NCI-H2227 treated with DMSO at 0.1 percent for 48 hours (cell line): ENCODE results near the gene PCBP3.
A peak's percentile ranks its signal among the peaks of the same experiment; 100 is the strongest.

ENCODE experiments used
- DNase-seq: peaks from one replicate; lab custom pipeline; 2025; lab: John Stamatoyannopoulos, UW

The PCBP3 gene

GRCh38 chr21:45724994-45725843 is 81.7 kb downstream of the PCBP3 start:
- DNase-seq = no peak

DNA sequence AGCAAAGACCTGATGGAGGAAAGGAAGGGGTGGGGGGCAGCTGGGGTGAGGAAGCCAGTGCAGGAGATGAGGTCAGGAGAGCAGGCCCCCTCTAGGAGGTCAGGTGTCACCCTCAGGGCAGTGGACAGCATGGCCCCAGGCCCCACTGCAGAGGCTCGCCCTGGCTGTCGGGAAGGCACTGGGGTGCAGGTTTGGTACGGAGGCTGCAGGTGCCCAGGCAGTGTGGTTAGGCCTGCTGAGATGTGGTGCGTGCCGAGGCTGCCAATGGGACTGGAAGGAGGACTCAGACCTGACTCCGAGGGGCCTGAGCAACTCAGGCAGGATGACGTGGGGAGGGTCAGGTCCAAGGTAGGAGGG is 82.3 kb downstream of the PCBP3 start:
- no peak for DNase-seq

DNA sequence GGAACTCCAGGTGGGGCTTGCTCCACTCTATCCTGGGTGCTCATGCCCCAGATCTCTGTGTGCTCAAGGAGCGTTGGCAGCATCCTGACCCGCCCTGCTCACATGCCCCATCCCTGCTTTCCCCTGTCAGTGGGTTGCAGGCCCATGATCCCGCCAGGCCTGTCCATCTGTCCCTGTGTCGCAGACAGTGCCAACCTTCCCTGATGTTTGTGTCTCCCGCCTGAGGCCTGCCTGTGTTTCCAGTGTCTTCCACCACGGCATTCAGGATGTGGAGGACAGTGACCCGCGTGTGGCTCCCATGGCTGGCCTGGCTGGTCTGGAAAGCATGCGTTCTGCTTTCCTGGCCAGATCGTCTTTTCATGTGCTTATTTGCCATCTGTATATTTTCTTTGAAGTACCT is 82.9 kb downstream of the PCBP3 start:
- DNase-seq = no peak

DNA sequence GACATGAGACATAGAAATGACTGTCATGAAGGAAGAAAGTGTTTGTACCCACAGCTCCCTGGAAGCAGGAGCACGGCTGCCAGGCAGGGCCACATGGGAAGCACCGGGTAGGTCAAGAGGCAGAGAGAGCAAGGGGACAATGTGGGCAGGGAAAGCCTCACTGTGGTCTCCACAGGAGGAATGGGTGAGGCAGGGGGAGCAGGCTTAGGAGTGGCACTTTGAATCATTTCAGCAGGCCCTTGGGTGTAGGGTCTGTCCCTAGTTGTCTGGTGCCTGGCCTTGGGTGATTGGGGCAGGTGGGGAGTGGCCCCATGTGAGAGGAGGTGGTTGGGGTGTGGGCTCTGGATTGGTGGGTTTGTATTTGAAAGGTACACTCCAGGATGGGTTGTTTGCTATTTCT is 83.9 kb downstream of the PCBP3 start:
- DNase-seq = no peak

DNA sequence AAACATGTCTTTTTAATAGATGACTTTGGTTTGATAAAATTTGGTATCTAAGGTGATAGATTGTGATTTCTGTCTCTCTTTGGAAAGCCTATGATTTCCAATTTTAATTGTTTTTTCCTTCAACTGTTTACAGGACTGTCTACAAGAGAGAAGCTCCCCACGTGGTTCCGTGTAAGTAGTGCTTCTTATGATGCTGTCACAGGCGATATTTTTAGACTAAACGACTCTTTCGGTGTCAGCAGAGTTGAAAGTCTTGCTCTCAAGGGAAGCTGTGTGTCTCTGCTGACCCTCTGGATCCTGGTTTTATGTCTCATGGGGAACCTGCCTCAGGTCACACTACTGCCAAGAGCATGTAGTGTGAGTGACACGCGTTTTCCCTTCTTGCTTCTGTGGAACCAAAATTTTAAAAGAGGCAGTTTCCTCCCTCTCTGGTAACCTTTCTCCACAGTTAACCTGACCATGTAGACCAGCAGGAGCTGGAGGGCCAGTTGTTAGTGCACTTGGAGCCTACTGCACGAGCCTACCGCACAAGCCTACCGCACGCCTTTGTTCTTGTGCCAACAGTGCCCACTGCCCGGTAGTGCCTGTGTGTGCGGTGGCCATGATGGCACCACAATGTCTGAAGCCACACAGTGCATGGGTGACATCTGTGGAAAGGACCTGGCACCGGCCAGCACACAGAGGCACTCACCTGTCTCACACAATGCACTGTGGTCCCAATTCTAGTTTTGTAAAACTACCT is 91.9 kb downstream of the PCBP3 start:
- no peak for DNase-seq

DNA sequence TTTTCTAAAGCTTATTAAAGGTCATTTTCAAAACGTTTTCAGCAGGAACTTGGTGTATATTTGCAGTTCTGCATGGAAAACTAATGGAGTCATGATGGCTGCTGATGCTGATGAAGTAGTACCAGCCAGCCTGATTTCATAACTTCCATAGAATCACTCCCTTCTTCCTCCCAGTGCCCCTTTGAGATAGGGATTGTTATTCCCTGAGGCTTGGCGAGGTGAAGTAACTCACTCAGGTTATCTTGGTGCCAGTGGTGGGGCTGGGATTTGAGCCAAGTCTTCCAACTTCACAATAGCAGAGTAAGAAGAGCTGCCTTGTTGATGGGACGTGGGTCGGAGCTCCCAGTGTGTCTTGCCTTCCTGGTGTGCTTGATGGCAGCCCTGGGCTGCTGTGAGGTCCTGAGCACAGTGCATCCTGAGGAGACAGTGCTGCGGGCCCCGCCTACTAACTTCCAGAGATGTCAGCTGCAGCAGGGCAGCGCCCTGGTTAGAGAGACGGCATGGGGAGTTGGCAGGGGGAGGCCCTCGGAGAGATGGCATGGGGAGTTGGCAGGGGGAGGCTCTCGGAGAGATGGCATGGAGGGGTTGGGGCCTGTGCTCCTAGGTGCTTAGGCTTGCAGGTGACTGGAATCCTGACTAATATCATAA is 92.6 kb downstream of the PCBP3 start:
- DNase-seq = no peak

DNA sequence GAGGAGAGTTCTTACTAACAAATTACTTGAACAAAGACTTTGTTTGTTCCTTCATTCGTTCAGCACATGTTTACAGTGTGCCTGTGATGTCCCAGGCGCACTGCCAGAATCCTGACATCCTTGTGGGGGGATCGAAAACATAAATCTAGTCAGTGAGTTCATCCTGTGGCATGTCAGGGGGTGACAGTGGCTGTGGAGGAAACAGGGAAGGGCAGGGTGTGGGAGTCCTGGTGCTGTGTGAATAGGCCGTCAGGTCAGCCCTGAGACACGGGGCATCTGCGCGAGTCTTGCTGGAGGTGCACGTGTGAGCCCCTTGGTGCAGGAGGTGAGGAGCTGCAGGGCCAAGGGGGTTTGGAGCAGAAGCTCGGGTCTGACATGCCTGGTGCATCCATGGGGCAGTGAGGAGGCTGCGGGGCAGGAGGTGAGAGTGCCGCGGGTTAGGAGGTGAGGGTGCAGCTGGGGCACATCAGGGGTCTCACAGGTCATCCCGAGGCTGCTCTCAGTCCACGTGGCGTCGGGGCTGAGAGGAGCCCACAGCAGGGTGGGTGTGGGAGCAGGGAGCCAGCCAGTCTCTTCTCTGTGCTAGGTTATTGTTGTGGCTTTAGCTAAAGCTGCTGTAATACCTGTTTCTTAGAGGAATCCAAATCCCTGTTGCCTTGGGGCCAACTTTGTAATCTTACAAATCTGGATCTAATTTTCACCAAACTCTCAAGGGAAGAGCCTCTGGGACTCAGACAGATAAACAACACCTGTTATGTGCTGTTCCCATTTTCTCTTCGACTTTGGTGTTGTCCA is 93.4 kb downstream of the PCBP3 start:
- DNase-seq = no peak

DNA sequence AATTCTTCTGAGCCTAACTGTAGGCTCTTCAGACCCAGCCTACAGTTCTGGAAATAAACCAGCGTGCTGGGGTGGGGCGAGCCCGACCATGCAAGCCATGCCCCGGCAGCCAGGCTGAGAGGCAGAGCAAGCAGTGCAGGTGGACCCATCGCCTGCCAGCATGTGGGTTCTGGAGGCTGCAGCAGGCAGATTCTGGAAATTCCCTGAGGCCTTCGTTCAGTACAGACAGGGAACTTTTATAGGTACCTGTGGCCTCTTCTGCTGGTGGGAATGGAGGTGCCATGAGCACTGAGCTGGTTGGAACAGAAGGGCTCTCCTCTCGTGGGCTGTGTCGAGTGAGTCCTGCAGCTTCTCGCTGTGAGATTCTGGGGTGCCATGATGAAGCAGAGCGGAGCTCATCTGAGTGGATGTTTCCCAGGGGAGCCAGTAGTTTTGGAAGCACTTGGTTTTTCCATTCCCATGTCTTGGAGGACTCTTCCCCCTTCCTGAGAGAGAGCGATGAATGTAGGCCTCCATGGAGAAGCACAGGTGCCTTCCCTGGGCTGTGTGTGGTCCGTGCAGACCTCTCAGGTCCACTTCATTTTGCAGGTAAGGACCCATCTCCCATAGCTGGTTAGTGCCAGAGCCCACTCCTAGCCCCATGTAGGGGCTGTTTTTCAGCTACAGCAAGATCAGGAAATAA is 94.1 kb downstream of the PCBP3 start:
- no peak for DNase-seq

DNA sequence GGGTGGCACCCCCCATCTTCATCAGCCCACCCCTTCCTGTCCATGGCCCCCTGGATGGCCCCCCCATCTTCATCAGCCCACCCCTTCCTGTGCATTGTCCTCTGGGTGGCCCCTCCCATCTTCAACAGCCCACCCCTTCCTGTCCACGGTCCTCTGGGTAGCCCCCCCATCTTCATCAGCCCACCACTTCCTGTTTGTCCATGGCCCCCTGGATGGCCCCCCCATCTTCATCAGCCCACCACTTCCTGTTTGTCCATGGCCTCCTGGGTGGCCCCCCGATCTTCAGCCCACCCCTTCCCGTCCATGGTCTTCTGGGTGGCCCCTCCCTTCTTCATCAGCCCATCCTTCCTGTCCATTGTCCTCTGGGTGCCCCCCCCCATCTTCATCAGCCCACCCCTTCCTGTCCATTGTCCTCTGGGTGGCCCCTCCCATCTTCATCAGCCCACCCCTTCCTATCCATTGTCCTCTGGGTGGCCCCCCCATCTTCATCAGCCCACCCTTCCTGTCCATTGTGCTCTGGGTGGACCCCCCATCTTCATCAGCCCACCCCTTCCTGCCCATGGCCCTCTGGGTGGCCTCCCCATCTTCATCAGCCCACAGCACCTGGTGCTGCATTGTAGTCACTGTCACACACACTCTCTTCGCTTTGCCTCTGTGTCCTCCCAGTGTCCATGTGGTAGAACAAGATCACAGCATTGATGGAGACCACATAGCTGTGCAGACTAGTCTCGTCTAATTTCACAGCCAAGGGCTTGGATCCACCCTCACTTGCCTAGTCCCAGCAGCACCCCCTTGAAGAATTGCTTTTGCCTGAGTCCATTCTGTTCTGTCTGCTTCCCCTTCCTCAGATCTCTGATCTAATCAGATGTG is 95.9 kb downstream of the PCBP3 start:
- no peak for DNase-seq

- DNase-seq = no peak
Observed at GRCh38 chr21:45740088-45740440, 96.5 kb downstream of the PCBP3 start.

- no peak for DNase-seq
Observed at GRCh38 chr21:45740491-45741357, 97.2 kb downstream of the PCBP3 start.

- no peak for DNase-seq
Observed at GRCh38 chr21:45741691-45742090, 98.2 kb downstream of the PCBP3 start.

- no peak for DNase-seq
Observed at GRCh38 chr21:45742247-45742646, 98.7 kb downstream of the PCBP3 start.

GRCh38 chr21:45745256-45745655 is 101.7 kb downstream of the PCBP3 start:
- DNase-seq = no peak

- DNase-seq = no peak
Observed at GRCh38 chr21:45747233-45747766, 103.8 kb downstream of the PCBP3 start.

GRCh38 chr21:45747802-45748445 is 104.4 kb downstream of the PCBP3 start:
- peak; percentile 76 for DNase-seq

DNA sequence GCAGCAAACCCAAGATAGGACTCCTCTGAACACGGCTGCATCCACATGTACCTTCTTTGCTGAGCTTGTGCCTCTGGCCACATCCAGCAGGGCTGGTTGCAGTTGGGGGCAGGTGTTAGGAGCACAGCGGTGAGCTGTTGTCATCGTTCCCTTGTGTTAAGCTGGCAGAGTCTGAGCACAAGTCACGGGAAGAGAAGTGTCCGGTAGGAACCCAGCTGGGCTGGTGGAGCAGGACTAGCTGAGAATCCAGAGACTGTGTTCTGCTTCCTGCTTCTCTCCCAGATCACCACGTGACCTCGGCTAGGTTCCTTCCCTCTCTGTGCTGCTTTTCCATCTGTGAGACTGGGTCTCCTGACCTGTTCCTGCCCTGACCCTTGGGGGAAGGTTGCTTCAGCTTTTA is 105.1 kb downstream of the PCBP3 start:
- no peak for DNase-seq

DNA sequence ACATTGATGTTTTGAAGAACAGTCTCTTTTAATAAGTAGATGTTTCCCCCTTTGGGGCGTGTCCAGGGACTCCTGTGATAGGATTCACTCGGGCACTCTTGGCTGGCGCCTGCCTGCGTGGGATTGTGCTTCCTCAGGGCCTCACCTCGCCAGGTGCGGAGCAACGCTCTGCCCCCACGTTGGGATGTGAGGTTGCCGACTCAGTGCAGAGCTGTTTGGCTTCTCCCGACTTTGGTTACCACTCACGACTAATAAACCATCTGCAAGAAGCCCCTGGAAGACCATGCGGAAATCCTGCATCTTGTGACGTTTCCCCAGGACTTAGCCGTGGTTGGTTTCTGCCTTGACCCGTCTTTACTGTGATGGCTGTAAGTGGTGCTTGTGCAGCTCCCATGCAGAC is 106.4 kb downstream of the PCBP3 start:
- DNase-seq = no peak

DNA sequence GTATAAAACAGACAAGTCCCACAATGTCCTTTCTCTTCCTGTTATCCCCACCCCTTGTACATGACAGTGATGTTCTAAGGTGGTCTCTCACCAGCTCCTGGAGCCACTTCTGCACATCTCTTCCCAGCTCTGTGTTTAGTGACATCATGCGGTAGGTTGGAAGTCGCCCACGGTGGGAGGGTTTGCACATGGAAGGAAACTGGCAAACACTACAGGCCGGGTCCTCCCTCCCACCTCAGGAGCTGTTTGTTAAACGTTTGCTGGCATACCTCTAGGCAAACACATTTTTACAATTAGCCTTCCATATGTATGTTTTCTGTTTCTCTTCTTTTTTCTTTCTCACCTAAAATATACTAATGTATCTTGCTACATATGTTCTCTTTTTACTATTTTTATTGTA is 107.4 kb downstream of the PCBP3 start:
- DNase-seq = no peak
